IMR-90 (cell line): ENCODE results near the gene SIK3. TPM values are rescaled to one million over a fixed set of nuclear protein-coding genes. Genes with fewer than 3 reads are reported as not detected.

Source experiments
- ATAC-seq: fragments of 200-7000 bp; cut with Tn5 transposase; 2 replicates; pipeline ENCODE4 v1.9.1; 2020; ENCODE audit warnings: low read depth, mild to moderate bottlenecking, moderate library complexity
- BruUV-seq: library from RNA; stranded (reverse); fragments of 400-500 nt; replicated peaks from 2 replicates; lab custom pipeline; 2021; lab: Mats Ljungman, UMichigan
- CTCF ChIA-PET: fragments of 300-600 bp; formaldehyde crosslinking; extraction: SDS; loops from one replicate; lab custom pipeline; 2021; ENCODE audit warnings: antibody characterized with exemption; lab: Yijun Ruan, JAX
- POLR2A ChIA-PET: fragments of 300-600 bp; sonication (Branson Sonifier 250); formaldehyde crosslinking; loops from one replicate; lab custom pipeline; 2022; ENCODE audit warnings: antibody characterized with exemption; ENCODE audit not compliant: unreplicated experiment; lab: Charles Lee
- DNase-seq: peaks from one replicate; pipeline ENCODE4 v3.0.0; 2013
- H2AFZ ChIP-seq: replicated peaks from 2 replicates; pipeline ENCODE3; 2013; ENCODE audit warnings: low read length, mild to moderate bottlenecking; ENCODE audit not compliant: poor library complexity
- H2AK5ac ChIP-seq: 2 replicates; pipeline ENCODE4 v1.6.1; 2013; ENCODE audit warnings: low read depth, low read length, inconsistent platforms
- H2AK9ac ChIP-seq: replicated peaks from 2 replicates; pipeline ENCODE3; 2013; ENCODE audit warnings: mild to moderate bottlenecking, low read depth, low read length, moderate library complexity; ENCODE audit not compliant: poor library complexity
- H2BK120ac ChIP-seq: 2 replicates; pipeline ENCODE4 v1.6.1; 2013; ENCODE audit warnings: low read depth, low read length, inconsistent platforms
- H2BK15ac ChIP-seq: 3 replicates; pipeline ENCODE4 v1.6.1; 2013; ENCODE audit warnings: low read depth, low read length, inconsistent platforms
- H2BK20ac ChIP-seq: 2 replicates; pipeline ENCODE4 v1.6.1; 2013; ENCODE audit warnings: low read depth, mild to moderate bottlenecking, inconsistent platforms, low read length, moderate library complexity
- H2BK5ac ChIP-seq: 2 replicates; pipeline ENCODE4 v1.6.1; 2013; ENCODE audit warnings: mild to moderate bottlenecking, low read depth, low read length, inconsistent platforms; ENCODE audit not compliant: poor library complexity, severe bottlenecking
- H3K14ac ChIP-seq: replicated peaks from 2 replicates; pipeline ENCODE4 v1.6.1; 2013; ENCODE audit warnings: low read depth, low read length, inconsistent platforms
- H3K18ac ChIP-seq: 2 replicates; pipeline ENCODE4 v1.6.1; 2013; ENCODE audit warnings: low read depth, low read length, control low read depth
- H3K23ac ChIP-seq: 2 replicates; pipeline ENCODE4 v1.6.1; 2013; ENCODE audit warnings: low read depth, low read length, inconsistent platforms
- H3K27ac ChIP-seq: 2 replicates; pipeline ENCODE4 v1.5.1; 2013; ENCODE audit warnings: mild to moderate bottlenecking, control low read depth, low read length; ENCODE audit not compliant: insufficient read depth
- H3K27me3 ChIP-seq: 2 replicates; pipeline ENCODE4 v1.6.1; 2013; ENCODE audit warnings: low read length; ENCODE audit not compliant: control insufficient read depth, insufficient read depth
- H3K36me3 ChIP-seq: 2 replicates; pipeline ENCODE4 v1.6.1; 2013; ENCODE audit warnings: low read length, mixed read lengths; ENCODE audit not compliant: control insufficient read depth, insufficient read depth
- H3K4ac ChIP-seq: 2 replicates; pipeline ENCODE4 v1.6.1; 2013; ENCODE audit warnings: low read depth, low read length, inconsistent platforms
- H3K4me1 ChIP-seq: 2 replicates; pipeline ENCODE4 v1.6.1; 2013; ENCODE audit warnings: low read length, mixed read lengths; ENCODE audit not compliant: control insufficient read depth, insufficient read depth
- H3K4me2 ChIP-seq: 2 replicates; pipeline ENCODE4 v1.6.1; 2013; ENCODE audit warnings: low read depth, mild to moderate bottlenecking, control low read depth, low read length, moderate library complexity
- H3K4me3 ChIP-seq: 2 replicates; pipeline ENCODE4 v1.5.1; 2013; ENCODE audit warnings: low read depth, mild to moderate bottlenecking, control low read depth, low read length, moderate library complexity; ENCODE audit not compliant: insufficient read depth
- H3K56ac ChIP-seq: 2 replicates; pipeline ENCODE4 v1.6.1; 2013; ENCODE audit warnings: low read length, inconsistent platforms; ENCODE audit not compliant: insufficient read depth; ENCODE audit errors: extremely low read depth
- H3K79me1 ChIP-seq, 2 experiments: 2 replicates each; pipeline ENCODE4 v1.6.1; 2013; ENCODE audit warnings: low read length in 2 of 2, inconsistent platforms in 1 of 2, low read depth in 1 of 2
- H3K9ac ChIP-seq: 2 replicates; pipeline ENCODE4 v1.6.1; 2013; ENCODE audit warnings: low read depth, low read length, control low read depth
- H3K9me1 ChIP-seq: 2 replicates; pipeline ENCODE4 v1.6.1; 2013; ENCODE audit warnings: low read length, inconsistent platforms; ENCODE audit not compliant: insufficient read depth
- H3K9me3 ChIP-seq: 2 replicates; pipeline ENCODE4 v1.6.1; 2013; ENCODE audit warnings: low read length; ENCODE audit not compliant: control insufficient read depth, insufficient read depth
- H4K20me1 ChIP-seq: 2 replicates; pipeline ENCODE4 v1.6.1; 2013; ENCODE audit warnings: low read length, inconsistent platforms; ENCODE audit not compliant: insufficient read depth
- H4K5ac ChIP-seq: 2 replicates; pipeline ENCODE4 v1.6.1; 2013; ENCODE audit warnings: mild to moderate bottlenecking, low read depth, low read length, control low read depth
- H4K8ac ChIP-seq, 2 experiments: 2 replicates each; pipeline ENCODE4 v1.6.1; 2013; ENCODE audit warnings: low read depth in 2 of 2, low read length in 2 of 2, control low read depth in 1 of 2, inconsistent platforms in 1 of 2
- H4K91ac ChIP-seq: 2 replicates; pipeline ENCODE4 v1.6.1; 2013; ENCODE audit warnings: low read depth, low read length, inconsistent platforms; ENCODE audit not compliant: insufficient read depth
- BHLHE40 ChIP-seq: fragments of 150-350 bp; IDR thresholded peaks from 2 replicates; pipeline ENCODE4 v1.6.1; 2016; ENCODE audit warnings: mild to moderate bottlenecking, low read depth, low read length
- CHD1 ChIP-seq: IDR thresholded peaks from 2 replicates; pipeline ENCODE4 v1.6.1; 2012; ENCODE audit warnings: low read depth, low read length, improper control_type of control experiment
- FOS ChIP-seq: fragments of 150-350 bp; IDR thresholded peaks from 2 replicates; pipeline ENCODE4 v1.6.1; 2016; ENCODE audit warnings: low read depth, low read length
- MAFK ChIP-seq: IDR thresholded peaks from 2 replicates; pipeline ENCODE4 v1.6.1; 2012; ENCODE audit warnings: low read depth, low read length, improper control_type of control experiment
- MAZ ChIP-seq: IDR thresholded peaks from 2 replicates; pipeline ENCODE4 v1.6.1; 2012; ENCODE audit warnings: low read depth, mild to moderate bottlenecking, low read length, improper control_type of control experiment, moderate library complexity, borderline replicate concordance
- MXI1 ChIP-seq: IDR thresholded peaks from 2 replicates; pipeline ENCODE4 v1.6.1; 2012; ENCODE audit warnings: low read depth, mild to moderate bottlenecking, low read length, moderate library complexity, borderline replicate concordance
- NFE2L2 ChIP-seq: fragments of 150-350 bp; IDR thresholded peaks from 2 replicates; pipeline ENCODE4 v1.6.1; 2016; ENCODE audit warnings: low read depth, mild to moderate bottlenecking, low read length
- POLR2A ChIP-seq: IDR thresholded peaks from 2 replicates; pipeline ENCODE4 v1.6.1; 2012; ENCODE audit warnings: mild to moderate bottlenecking, low read depth, low read length
- RCOR1 ChIP-seq: IDR thresholded peaks from 2 replicates; pipeline ENCODE4 v1.6.1; 2012; ENCODE audit warnings: mild to moderate bottlenecking, low read length, improper control_type of control experiment; ENCODE audit not compliant: insufficient replicate concordance
- RFX5 ChIP-seq: IDR thresholded peaks from 2 replicates; pipeline ENCODE4 v1.8.0; 2012; ENCODE audit warnings: low read depth, mild to moderate bottlenecking, low read length, moderate library complexity
- SMC3 ChIP-seq: fragments of 150-350 bp; IDR thresholded peaks from 2 replicates; pipeline ENCODE4 v1.6.1; 2016; ENCODE audit warnings: low read depth, mild to moderate bottlenecking, antibody characterized with exemption, low read length, moderate library complexity
- USF2 ChIP-seq: fragments of 150-350 bp; IDR thresholded peaks from 2 replicates; pipeline ENCODE4 v1.6.1; 2017; ENCODE audit warnings: mild to moderate bottlenecking, antibody characterized with exemption, low read length, low read depth
- WGBS, 2 experiments: methylation state at CpG; one replicate each; pipeline versions ENCODE4 v1.1.5 to v1.1.7; 2013; ENCODE audit warnings: missing lambda C conversion rate in 2 of 2; ENCODE audit not compliant: insufficient read length in 1 of 2; ENCODE audit errors: extremely low coverage in 2 of 2; 5-methylcytosine and 5-hydroxymethylcytosine counted together
- dilution Hi-C: fragments of 300-500 bp; cut with HindIII; formaldehyde crosslinking; loops from one replicate; pipeline ENCODE4 v1.14.3; 2018; ENCODE audit warnings: low sequenced_read_pairs; ENCODE audit not compliant: unreplicated experiment
- in situ Hi-C: fragments of 300-500 bp; cut with MboI; formaldehyde crosslinking; loops from 3 replicates; pipeline ENCODE4 v1.14.3; 2019; ENCODE audit warnings: low sequenced_read_pairs, inconsistent platforms, mixed read lengths
- intact Hi-C: fragments of 100-400 bp; cut with micrococcal nuclease; formaldehyde crosslinking; loops from 2 replicates; pipeline ENCODE4 v1.10.0; 2022
- polyA plus RNA-seq, 3 experiments: library from polyadenylated mRNA; depleted of rRNA; stranded (reverse); fragments of >200 nt; gene quantifications; 2 replicates each; pipeline ENCODE4 v1.2.3, GENCODE V29; 2012; ENCODE audit warnings: low replicate concordance in 1 of 3
- total RNA-seq: library from RNA; depleted of rRNA; stranded (reverse); fragments of >200 nt; gene quantifications from 2 replicates; pipeline ENCODE4 v1.2.3, GENCODE V29; 2012
- TF ChIP-seq, protein P1 (sequence below): fragments of 150-350 bp; IDR thresholded peaks from 2 replicates; pipeline ENCODE4 v1.6.1; 2016; ENCODE audit warnings: low read depth, mild to moderate bottlenecking, low read length, moderate library complexity, borderline replicate concordance
- TF ChIP-seq, protein P2 (sequence below): conservative IDR thresholded peaks from 2 replicates; pipeline ENCODE4 v1.5.1; 2012; ENCODE audit warnings: mild to moderate bottlenecking, low read depth, low read length, improper control_type of control experiment

SIK3 gene
- total and polyA plus RNA-seq, 2 of the 4 experiments (the other 2 are of a cell fraction): 8.2 to 9.1 TPM

GRCh38 chr11:117009905-117010605 lies 88.2 kb downstream of the SIK3 start:
- Histone ChIP-seq H2AK9ac (no peak overlapping the region), H4K5ac (0 out of 2 replicates have a peak overlapping the region, but pooled peaks have one; percentile 25), H3K27ac (no peak overlapping the region), H2BK120ac (peak overlapping the region; percentile 30; the same call in 1 of the 2 replicates), H3K4me1 (peaks cover 8% of the 10 kb centered on the region), H3K56ac (no peak overlapping the region), H3K9ac (no peak overlapping the region), H3K79me1 (peaks cover 15 to 47% of the 10 kb centered on the region in 2 experiments; a peak in 3 of 4 replicates), H3K23ac (peak overlapping the region; percentile 3; the same call in 1 of the 2 replicates), H2BK20ac (0 out of 2 replicates have a peak overlapping the region, but pooled peaks have one; percentile 5), H3K4ac (peak overlapping the region; percentile 14; the same call in 1 of the 2 replicates), H3K9me1 (peaks cover 19% of the 10 kb centered on the region), H3K9me3 (no peaks in the 10 kb centered on the region), H3K4me2 (no peak overlapping the region), H3K14ac (no peak overlapping the region; the same call in 1 of the 2 replicates), H3K36me3 (no peaks in the 10 kb centered on the region), H2BK5ac (no peak overlapping the region), H4K20me1 (peaks cover 23% of the 10 kb centered on the region), H4K8ac (peak overlapping the region in 1 of 2 experiments; percentile 57; a peak in 1 of 4 replicates), H2AK5ac (peak overlapping the region; percentile 57; the same call in 1 of the 2 replicates), H2BK15ac (peak overlapping the region; percentile 46; the same call in 1 of the 3 replicates), H3K18ac (peak overlapping the region; percentile 28; the same call in 1 of the 2 replicates), H4K91ac (peak overlapping the region; percentile 17; the same call in 1 of the 2 replicates), H3K4me3 (no peak overlapping the region), H3K27me3 (no peaks in the 10 kb centered on the region), H2AFZ (no peak overlapping the region)
- TF ChIP-seq SMC3 (no peak), MAZ (no peak), RFX5 (no peak), FOS (no peak), MXI1 (no peak), NFE2L2 (no peak), BHLHE40 (no peak), MAFK (no peak), CHD1 (no peak), RCOR1 (no peak), POLR2A (no peak), USF2 (no peak)
- TF ChIP-seq, protein P1, sequence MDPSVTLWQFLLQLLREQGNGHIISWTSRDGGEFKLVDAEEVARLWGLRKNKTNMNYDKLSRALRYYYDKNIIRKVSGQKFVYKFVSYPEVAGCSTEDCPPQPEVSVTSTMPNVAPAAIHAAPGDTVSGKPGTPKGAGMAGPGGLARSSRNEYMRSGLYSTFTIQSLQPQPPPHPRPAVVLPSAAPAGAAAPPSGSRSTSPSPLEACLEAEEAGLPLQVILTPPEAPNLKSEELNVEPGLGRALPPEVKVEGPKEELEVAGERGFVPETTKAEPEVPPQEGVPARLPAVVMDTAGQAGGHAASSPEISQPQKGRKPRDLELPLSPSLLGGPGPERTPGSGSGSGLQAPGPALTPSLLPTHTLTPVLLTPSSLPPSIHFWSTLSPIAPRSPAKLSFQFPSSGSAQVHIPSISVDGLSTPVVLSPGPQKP: no peak
- TF ChIP-seq, protein P2, sequence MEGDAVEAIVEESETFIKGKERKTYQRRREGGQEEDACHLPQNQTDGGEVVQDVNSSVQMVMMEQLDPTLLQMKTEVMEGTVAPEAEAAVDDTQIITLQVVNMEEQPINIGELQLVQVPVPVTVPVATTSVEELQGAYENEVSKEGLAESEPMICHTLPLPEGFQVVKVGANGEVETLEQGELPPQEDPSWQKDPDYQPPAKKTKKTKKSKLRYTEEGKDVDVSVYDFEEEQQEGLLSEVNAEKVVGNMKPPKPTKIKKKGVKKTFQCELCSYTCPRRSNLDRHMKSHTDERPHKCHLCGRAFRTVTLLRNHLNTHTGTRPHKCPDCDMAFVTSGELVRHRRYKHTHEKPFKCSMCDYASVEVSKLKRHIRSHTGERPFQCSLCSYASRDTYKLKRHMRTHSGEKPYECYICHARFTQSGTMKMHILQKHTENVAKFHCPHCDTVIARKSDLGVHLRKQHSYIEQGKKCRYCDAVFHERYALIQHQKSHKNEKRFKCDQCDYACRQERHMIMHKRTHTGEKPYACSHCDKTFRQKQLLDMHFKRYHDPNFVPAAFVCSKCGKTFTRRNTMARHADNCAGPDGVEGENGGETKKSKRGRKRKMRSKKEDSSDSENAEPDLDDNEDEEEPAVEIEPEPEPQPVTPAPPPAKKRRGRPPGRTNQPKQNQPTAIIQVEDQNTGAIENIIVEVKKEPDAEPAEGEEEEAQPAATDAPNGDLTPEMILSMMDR: no peak
- no peak for DNase-seq
- no TSS peak for BruUV-seq
- in situ Hi-C loops (no loop called here), intact Hi-C loops (loop anchor here (2.0 kb wide), 1 partner anchor 19 kb away; no protein-coding TSS in a partner anchor), dilution Hi-C loops (no loop called here)
- CTCF ChIA-PET: interaction anchor here (0.8 to 1.1 kb wide), 2 partner anchors 12 to 194 kb away, joined by 3 read pairs; no protein-coding TSS in a partner anchor
- WGBS, 2 experiments: no CpG with 5 or more reads among the region's 3 CpGs
- POLR2A ChIA-PET: no interaction called here
- no peak for ATAC-seq
